HepG2 (cell line): ENCODE data around the gene PITHD1. TPM values are rescaled to one million over a fixed set of nuclear protein-coding genes. Genes with fewer than 3 reads are reported as not detected.

Experiments used
- ATAC-seq: fragments of 200-7000 bp; cut with Tn5 transposase; 3 replicates; pipeline ENCODE4 v1.9.1; 2020; ENCODE audit warnings: mild to moderate bottlenecking, moderate library complexity
- BruUV-seq: library from RNA; stranded (reverse); fragments of 400-500 nt; replicated peaks from 2 replicates; lab custom pipeline; 2021; lab: Mats Ljungman, UMichigan
- CTCF ChIA-PET: fragments of 300-600 bp; formaldehyde crosslinking; extraction: SDS; loops from one replicate; lab custom pipeline; 2021; ENCODE audit warnings: low total read pairs, inconsistent platforms, low intra/inter-chr PET ratio; lab: Yijun Ruan, JAX
- POLR2A ChIA-PET: fragments of 350-600 bp; sonication (Branson Sonifier 250); formaldehyde crosslinking; loops from one replicate; lab custom pipeline; 2020; ENCODE audit warnings: antibody characterized with exemption, inconsistent platforms; lab: Yijun Ruan, JAX
- DNase-seq: peaks from one replicate; pipeline ENCODE4 v3.0.0-alpha.2; 2015; ENCODE audit warnings: low spot score
- FAIRE-seq: peaks from 3 replicates; lab custom pipeline; 2011; peaks lifted over from hg19 to GRCh38; lab: Jason Lieb, UNC
- H2AFZ ChIP-seq: one replicate; pipeline ENCODE4 v1.6.1; 2011; ENCODE audit warnings: low read length, inconsistent platforms
- H3K27ac ChIP-seq: fragments of 300-600 bp; 3 replicates; pipeline ENCODE4 v1.8.0; 2011; ENCODE audit warnings: mixed run types, mild to moderate bottlenecking, mixed read lengths, low read length, inconsistent platforms; ENCODE audit not compliant: insufficient read depth; ENCODE audit errors: extremely low read length
- H3K27me3 ChIP-seq, 2 experiments: fragments of 200-600 bp in 1 of 2; 2 replicates in 1 of 2; 3 replicates in 1 of 2; pipeline versions ENCODE4 v1.6.0 to v1.8.0; 2011; ENCODE audit warnings: low read length in 2 of 2, mild to moderate bottlenecking in 2 of 2, moderate library complexity in 2 of 2, inconsistent platforms in 1 of 2; ENCODE audit not compliant: insufficient read depth in 2 of 2, control insufficient read depth in 1 of 2
- H3K36me3 ChIP-seq, 2 experiments: fragments of 200-600 bp in 1 of 2; replicated peaks in 1 of 2; 2 replicates in 1 of 2; 3 replicates in 1 of 2; pipeline versions ENCODE4 v1.5.1 to v1.8.0; 2011; ENCODE audit warnings: low read length in 2 of 2, inconsistent platforms in 1 of 2; ENCODE audit not compliant: insufficient read depth in 2 of 2, control insufficient read depth in 1 of 2
- H3K4me1 ChIP-seq: 2 replicates; pipeline ENCODE4 v1.5.1; 2012; ENCODE audit warnings: low read length, inconsistent platforms; ENCODE audit not compliant: insufficient read depth
- H3K4me2 ChIP-seq: 2 replicates; pipeline ENCODE4 v1.6.0; 2011; ENCODE audit warnings: low read depth, low read length, inconsistent platforms
- H3K4me3 ChIP-seq, 3 experiments: fragments of 200-600 bp in 1 of 3; sonication (generic), shearing (Covaris generic) in 1 of 3; replicated peaks in 1 of 3; 2 replicates each; pipeline ENCODE4 v1.5.1; 2011 to 2016; ENCODE audit warnings: low read length in 3 of 3, inconsistent platforms in 2 of 3, low read depth in 2 of 3, mild to moderate bottlenecking in 2 of 3, control low read depth in 1 of 3, mixed read lengths in 1 of 3; ENCODE audit not compliant: insufficient read depth in 1 of 3
- H3K79me2 ChIP-seq: one replicate; pipeline ENCODE4 v1.6.1; 2011; ENCODE audit warnings: low read length, inconsistent platforms; ENCODE audit not compliant: insufficient read depth
- H3K9ac ChIP-seq: 2 replicates; pipeline ENCODE4 v1.6.0; 2011; ENCODE audit warnings: mild to moderate bottlenecking, low read depth, low read length, inconsistent platforms; ENCODE audit not compliant: insufficient read depth
- H3K9me3 ChIP-seq: 2 replicates; pipeline ENCODE4 v1.5.1; 2012; ENCODE audit warnings: mild to moderate bottlenecking, low read length
- H4K20me1 ChIP-seq: 2 replicates; pipeline ENCODE4 v1.6.0; 2011; ENCODE audit warnings: inconsistent platforms, mild to moderate bottlenecking, low read length, moderate library complexity; ENCODE audit not compliant: insufficient read depth
- CTCF ChIP-seq: sonication (generic); formaldehyde crosslinking; IDR thresholded peaks from 2 replicates; pipeline ENCODE4 v1.5.0; 2020; ENCODE audit warnings: mild to moderate bottlenecking, missing genetic modification reagents, moderate library complexity
- KDM2A ChIP-seq: sonication (generic); formaldehyde crosslinking; IDR thresholded peaks from 2 replicates; pipeline ENCODE4 v1.4.0; 2020; ENCODE audit warnings: low read depth, missing genetic modification reagents, borderline replicate concordance
- KDM4B ChIP-seq: sonication (generic); formaldehyde crosslinking; IDR thresholded peaks from 2 replicates; pipeline ENCODE4 v1.4.0; 2020; ENCODE audit warnings: missing genetic modification reagents
- POLR2A ChIP-seq, 2 experiments: IDR thresholded peaks; 2 replicates each; pipeline ENCODE4 v1.6.1; 2011; ENCODE audit warnings: low read depth in 2 of 2, low read length in 2 of 2, mild to moderate bottlenecking in 1 of 2, moderate library complexity in 1 of 2; ENCODE audit not compliant: insufficient read depth in 1 of 2
- STAG1 ChIP-seq: sonication (generic); formaldehyde crosslinking; IDR thresholded peaks from 2 replicates; pipeline ENCODE4 v1.4.0; 2020; ENCODE audit warnings: missing genetic modification reagents
- ZBTB33 ChIP-seq: sonication (generic); formaldehyde crosslinking; IDR thresholded peaks from 2 replicates; pipeline ENCODE4 v1.4.0; 2020; ENCODE audit warnings: missing genetic modification reagents
- ZNF33A ChIP-seq: sonication (generic); formaldehyde crosslinking; IDR thresholded peaks from 2 replicates; pipeline ENCODE4 v1.5.1; 2020; ENCODE audit warnings: missing genetic modification reagents, mild to moderate bottlenecking, moderate library complexity, borderline replicate concordance
- WGBS: methylation state at CpG from one replicate; pipeline ENCODE4 v1.1.6; 2017; ENCODE audit warnings: low lambda C conversion rate; 5-methylcytosine and 5-hydroxymethylcytosine counted together
- in situ Hi-C: cut with HindIII; loops from 2 replicates; pipeline ENCODE4 v1.10.0; 2017; ENCODE audit warnings: low pct_unique_long_range_greater_than_20kb; ENCODE audit not compliant: extremely low pct_ligation_motif_present
- intact Hi-C: fragments of 100-400 bp; cut with micrococcal nuclease; formaldehyde crosslinking; loops from one replicate; pipeline ENCODE4 v1.10.0; 2022; ENCODE audit not compliant: unreplicated experiment
- polyA plus RNA-seq, 8 experiments: library from polyadenylated mRNA; depleted of rRNA in 3 of 8; stranded (reverse) in 7 of 8; unstranded in 1 of 8; fragments of >200 nt; fragmentation: Illumina TruSeq in 4 of 8; extraction: Trizol in 4 of 8; gene quantifications; 2 replicates each; pipeline versions ENCODE4 v1.2.1 to v1.2.3, GENCODE V29; 2011 to 2016; ENCODE audit warnings: low read depth in 4 of 8, missing spikeins in 1 of 8, mixed read lengths in 1 of 8; ENCODE audit not compliant: insufficient read depth in 1 of 8
- total RNA-seq, 5 experiments: library from RNA; depleted of rRNA; stranded (reverse); fragments of >200 nt; fragmentation: Illumina TruSeq; extraction: Trizol; gene quantifications; 2 replicates each; pipeline ENCODE4 v1.2.3, GENCODE V29; 2016; ENCODE audit warnings: low read depth in 1 of 5
- TF ChIP-seq, protein P1 (sequence below): sonication (generic); formaldehyde crosslinking; IDR thresholded peaks from 2 replicates; pipeline ENCODE4 v1.9.0; 2022; ENCODE audit warnings: missing genetic modification reagents, mild to moderate bottlenecking, borderline replicate concordance

Gene PITHD1
- total and polyA plus RNA-seq, 2 of the 13 experiments (the other 11 are each of a cell fraction or from before 2014, with no cell fraction given): 28.0 to 37.3 TPM

GRCh38 chr1:23796466-23797271, 18.5 kb downstream of the PITHD1 start:
- 92% methylated on average over 16 of the region's 17 CpGs for WGBS
- DNase-seq: no peak
- intact Hi-C loops (no loop called here), in situ Hi-C loops (no loop called here)
- Histone ChIP-seq H4K20me1 (peaks cover 9% of the 10 kb centered on the region; the same call in 1 of the 2 replicates), H3K9me3 (no peaks in the 10 kb centered on the region), H2AFZ (no peak overlapping the region), H3K4me2 (no peak overlapping the region), H3K4me3 (no peak overlapping the region), H3K27me3 (no peaks in the 10 kb centered on the region; a peak in 1 of 5 replicates), H3K79me2 (peaks cover 26% of the 10 kb centered on the region), H3K27ac (no peak overlapping the region), H3K9ac (no peak overlapping the region), H3K36me3 (peaks cover 16 to 44% of the 10 kb centered on the region in 2 experiments; a peak in 4 of 5 replicates), H3K4me1 (peaks cover 40% of the 10 kb centered on the region)
- no TSS peak for BruUV-seq
- CTCF ChIA-PET: interaction anchor here (1.2 kb wide), 1 partner anchor 25 kb away, joined by 4 read pairs; no protein-coding TSS in a partner anchor
- no peak for FAIRE-seq
- no peak for ATAC-seq
- POLR2A ChIA-PET: interaction anchor here (10.9 kb wide), 1 partner anchor 19 kb away, joined by 154 read pairs; the partner anchor contains the start of gene PITHD1
- peak; percentile 41; the same call in 1 of the 2 replicates for TF ChIP-seq CTCF (CRISPR knock-in tag)
- TF ChIP-seq ZBTB33 (CRISPR knock-in tag): peak; percentile 95
- TF ChIP-seq KDM2A (CRISPR knock-in tag): 0 out of 2 replicates have a peak, but pooled peaks have one; percentile 14
- peak; percentile 11; the same call in 1 of the 2 replicates for TF ChIP-seq STAG1
- TF ChIP-seq ZNF33A (CRISPR knock-in tag): no peak
- TF ChIP-seq POLR2A (IDR thresholded peaks at IDR 0.05; ENCODE audit: insufficient read depth in 1 of 2, low read depth in 2 of 2, low read length in 2 of 2): 0 out of 4 replicates have a peak, but pooled peaks of 1 of the 2 experiments have one; percentile 33
- TF ChIP-seq, protein P1, sequence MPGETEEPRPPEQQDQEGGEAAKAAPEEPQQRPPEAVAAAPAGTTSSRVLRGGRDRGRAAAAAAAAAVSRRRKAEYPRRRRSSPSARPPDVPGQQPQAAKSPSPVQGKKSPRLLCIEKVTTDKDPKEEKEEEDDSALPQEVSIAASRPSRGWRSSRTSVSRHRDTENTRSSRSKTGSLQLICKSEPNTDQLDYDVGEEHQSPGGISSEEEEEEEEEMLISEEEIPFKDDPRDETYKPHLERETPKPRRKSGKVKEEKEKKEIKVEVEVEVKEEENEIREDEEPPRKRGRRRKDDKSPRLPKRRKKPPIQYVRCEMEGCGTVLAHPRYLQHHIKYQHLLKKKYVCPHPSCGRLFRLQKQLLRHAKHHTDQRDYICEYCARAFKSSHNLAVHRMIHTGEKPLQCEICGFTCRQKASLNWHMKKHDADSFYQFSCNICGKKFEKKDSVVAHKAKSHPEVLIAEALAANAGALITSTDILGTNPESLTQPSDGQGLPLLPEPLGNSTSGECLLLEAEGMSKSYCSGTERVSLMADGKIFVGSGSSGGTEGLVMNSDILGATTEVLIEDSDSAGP (CRISPR knock-in tag): 0 out of 2 replicates have a peak, but pooled peaks have one; percentile 11
- no peak for TF ChIP-seq KDM4B
